HG03097 (cell line): ENCODE data around the gene DCC.
"Not testable (repeated sequence)": the region's sequence is repeated elsewhere in the genome, so short reads cannot be mapped to it uniquely, and the experiment has no call there.

Experiments
- ATAC-seq: cut with Tn5 transposase; IDR thresholded peaks from one replicate; pipeline ENCODE4 v1.9.1; 2021; ENCODE audit not compliant: unreplicated experiment, low FRiP score

The DCC gene

GRCh38 chr18:52344881-52345280 lies 4.9 kb downstream of the DCC start:
- ATAC-seq, result no peak

- no peak for ATAC-seq
Measured at GRCh38 chr18:52345428-52345827, 5.4 kb downstream of the DCC start.

- no peak for ATAC-seq
Measured at GRCh38 chr18:52348209-52348608, 8.2 kb downstream of the DCC start.

- no peak for ATAC-seq
Measured at GRCh38 chr18:52349498-52349897, 9.5 kb downstream of the DCC start.

- no peak for ATAC-seq
Measured at GRCh38 chr18:52352920-52353319, 12.9 kb downstream of the DCC start.

- ATAC-seq, result no peak
Measured at GRCh38 chr18:52353589-52353988, 13.6 kb downstream of the DCC start.

GRCh38 chr18:52363861-52364260 lies 23.9 kb downstream of the DCC start:
- no peak for ATAC-seq

GRCh38 chr18:52366851-52367250 lies 26.9 kb downstream of the DCC start:
- ATAC-seq, result not testable (repeated sequence)

GRCh38 chr18:52367953-52368742 lies 28.2 kb downstream of the DCC start:
- ATAC-seq, result no peak

- ATAC-seq, result no peak
Measured at GRCh38 chr18:52370841-52371240, 30.8 kb downstream of the DCC start.

GRCh38 chr18:52376104-52376503 lies 36.1 kb downstream of the DCC start:
- ATAC-seq, result no peak

GRCh38 chr18:52377094-52377493 lies 37.1 kb downstream of the DCC start:
- ATAC-seq, result no peak

- no peak for ATAC-seq
Measured at GRCh38 chr18:52386306-52386705, 46.3 kb downstream of the DCC start.

GRCh38 chr18:52387175-52387574 lies 47.2 kb downstream of the DCC start:
- no peak for ATAC-seq

GRCh38 chr18:52391810-52392559 lies 52.0 kb downstream of the DCC start:
- ATAC-seq, result no peak

- peak; percentile 46 for ATAC-seq
Measured at GRCh38 chr18:52394602-52395001, 54.6 kb downstream of the DCC start.

- ATAC-seq, result no peak
Measured at GRCh38 chr18:52395146-52395852, 55.3 kb downstream of the DCC start.

- no peak for ATAC-seq
Measured at GRCh38 chr18:52401236-52401635, 61.2 kb downstream of the DCC start.

- no peak for ATAC-seq
Measured at GRCh38 chr18:52402814-52403213, 62.8 kb downstream of the DCC start.

- no peak for ATAC-seq
Measured at GRCh38 chr18:52403291-52404021, 63.5 kb downstream of the DCC start.
